Right renal pelvis (tissue), 4 donors: Measurements from ENCODE around the gene JUP. TPM values are rescaled to one million over a fixed set of nuclear protein-coding genes. Genes with fewer than 3 reads are reported as not detected.

Source experiments
- DNase-seq, 4 donors: peaks; one replicate each; pipeline ENCODE4 v3.0.0-alpha.2; 2013; ENCODE audit warnings: low read depth in 4 of 4, low spot score in 3 of 4, missing footprints in 1 of 4
- polyA plus RNA-seq, 4 donors: library from polyadenylated mRNA; unstranded; fragments of 120-200 nt; gene quantifications; one replicate each; pipeline ENCODE4 v1.2.1, GENCODE V29; 2013; ENCODE audit not compliant: insufficient read length in 4 of 4

JUP gene
- polyA plus RNA-seq, 4 donors, result 200 to 246 (median 211) TPM

- no peak for DNase-seq
These were observed 58.5 kb downstream of the JUP start for GRCh38 chr17:41728056-41728455.

DNA sequence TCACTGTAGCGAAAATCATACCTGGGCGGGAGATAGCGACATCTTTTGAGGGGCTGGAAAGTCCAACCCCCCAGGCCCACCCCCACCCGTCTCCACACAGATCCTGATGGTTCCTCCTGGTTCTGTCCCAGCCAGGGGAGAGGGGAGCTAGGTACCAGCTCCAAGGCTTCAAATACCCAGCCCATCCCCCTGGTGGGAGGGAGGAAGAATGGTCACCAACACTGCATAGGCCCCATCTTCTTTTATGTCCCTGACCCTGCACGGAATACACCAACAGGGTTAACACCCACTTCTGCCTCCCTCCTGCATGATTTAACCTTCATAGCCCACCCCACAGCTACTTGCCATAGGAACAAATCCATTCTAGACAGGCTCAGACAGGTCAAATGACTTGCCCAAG, 61.4 kb downstream of the JUP start:
- no peak for DNase-seq

- no peak for DNase-seq
These were observed 61.9 kb downstream of the JUP start for GRCh38 chr17:41724476-41725050.

GRCh38 chr17:41723801-41724475, 62.6 kb downstream of the JUP start:
- DNase-seq, result no peak

GRCh38 chr17:41722231-41722630, 64.3 kb downstream of the JUP start:
- DNase-seq, result no peak

DNA sequence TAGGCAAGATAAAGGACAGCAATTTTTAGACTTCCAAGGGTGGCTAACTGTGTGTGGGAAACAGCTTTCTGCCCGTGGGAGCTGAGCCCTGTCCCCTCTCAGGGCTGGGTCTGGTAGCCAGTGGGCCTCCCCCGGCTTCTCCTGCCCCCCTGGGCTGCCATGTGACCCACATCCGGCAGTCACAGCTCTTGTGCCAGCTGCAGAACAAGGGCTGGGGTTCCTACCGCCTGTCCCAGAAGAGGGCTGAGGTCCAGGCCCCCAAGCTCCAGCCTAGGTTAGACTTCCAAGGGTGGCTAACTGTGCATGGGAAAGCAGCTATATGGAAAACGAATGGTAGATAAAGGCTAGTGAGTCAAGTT, 68.2 kb downstream of the JUP start:
- no peak for DNase-seq

GRCh38 chr17:41717408-41718286, 68.9 kb downstream of the JUP start:
- DNase-seq, result no peak

DNA sequence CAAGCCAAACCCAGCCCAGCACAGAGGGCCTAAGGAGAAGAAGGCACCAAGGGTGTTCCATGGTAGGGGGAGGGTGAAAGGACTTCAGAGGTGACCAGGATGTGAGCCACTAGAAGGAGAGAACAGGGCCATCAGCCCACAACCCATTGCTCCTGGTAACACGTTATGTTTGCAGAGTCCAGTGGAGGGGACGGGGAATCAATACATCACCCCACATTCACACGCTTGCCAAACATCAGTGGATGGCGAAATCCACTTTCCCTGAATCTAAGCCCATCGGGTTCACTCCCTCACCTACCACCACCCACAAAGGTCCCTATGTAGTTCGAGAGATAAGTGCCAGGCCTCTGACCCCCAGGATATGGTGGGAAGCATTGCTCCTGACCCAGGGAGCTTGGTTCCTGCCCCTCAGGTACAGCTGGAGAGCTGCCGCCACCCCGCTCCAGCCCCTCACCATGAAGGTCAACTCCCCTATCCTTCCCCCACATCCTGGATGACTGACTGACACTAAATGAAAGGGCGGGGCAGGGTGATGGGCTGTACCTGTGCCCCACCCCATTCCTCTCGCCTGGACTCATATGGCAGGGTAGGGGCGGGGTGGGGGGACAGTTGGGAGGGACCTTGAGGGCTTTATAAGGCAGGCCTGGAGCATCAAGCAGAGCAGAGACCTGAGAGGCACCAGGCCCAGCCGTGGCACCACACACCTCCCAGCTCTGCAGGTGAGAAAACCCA, 74.7 kb downstream of the JUP start, which contains the start of gene GAST:
Gene GAST (plus strand): TSS at position 663 of the 732 bp plus-strand sequence. CDS start 3,106 bp downstream, outside the sequence.
- DNase-seq, result no peak

DNA sequence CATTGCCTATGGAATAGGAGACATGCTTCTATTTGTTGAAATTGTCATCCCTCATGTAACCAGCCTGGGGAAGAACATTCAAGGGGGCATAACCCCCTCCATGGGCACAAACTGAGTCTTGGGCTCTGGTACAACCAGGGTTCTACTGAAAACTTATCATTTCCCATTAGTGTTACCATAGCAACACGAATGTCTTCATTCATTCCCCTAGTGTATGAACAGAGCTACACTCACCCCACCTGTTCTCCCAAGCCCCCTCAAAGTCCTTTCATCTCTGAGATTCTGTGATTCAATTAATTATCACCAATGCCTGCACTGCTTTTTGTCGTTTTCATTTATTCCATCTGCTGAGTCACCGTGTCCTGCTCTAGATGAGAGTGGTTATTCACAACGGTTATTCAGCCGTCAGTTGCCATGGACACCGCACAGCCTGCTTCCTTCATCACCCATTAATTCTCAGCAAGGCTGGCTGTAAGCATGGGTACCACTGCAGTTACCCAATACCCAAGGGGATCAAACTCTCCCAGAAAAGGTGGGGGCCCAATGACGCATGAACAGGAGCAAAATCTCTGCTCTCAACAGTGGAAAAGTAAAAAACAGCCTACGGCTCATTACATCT, 75.9 kb downstream of the JUP start:
- no peak for DNase-seq

DNA sequence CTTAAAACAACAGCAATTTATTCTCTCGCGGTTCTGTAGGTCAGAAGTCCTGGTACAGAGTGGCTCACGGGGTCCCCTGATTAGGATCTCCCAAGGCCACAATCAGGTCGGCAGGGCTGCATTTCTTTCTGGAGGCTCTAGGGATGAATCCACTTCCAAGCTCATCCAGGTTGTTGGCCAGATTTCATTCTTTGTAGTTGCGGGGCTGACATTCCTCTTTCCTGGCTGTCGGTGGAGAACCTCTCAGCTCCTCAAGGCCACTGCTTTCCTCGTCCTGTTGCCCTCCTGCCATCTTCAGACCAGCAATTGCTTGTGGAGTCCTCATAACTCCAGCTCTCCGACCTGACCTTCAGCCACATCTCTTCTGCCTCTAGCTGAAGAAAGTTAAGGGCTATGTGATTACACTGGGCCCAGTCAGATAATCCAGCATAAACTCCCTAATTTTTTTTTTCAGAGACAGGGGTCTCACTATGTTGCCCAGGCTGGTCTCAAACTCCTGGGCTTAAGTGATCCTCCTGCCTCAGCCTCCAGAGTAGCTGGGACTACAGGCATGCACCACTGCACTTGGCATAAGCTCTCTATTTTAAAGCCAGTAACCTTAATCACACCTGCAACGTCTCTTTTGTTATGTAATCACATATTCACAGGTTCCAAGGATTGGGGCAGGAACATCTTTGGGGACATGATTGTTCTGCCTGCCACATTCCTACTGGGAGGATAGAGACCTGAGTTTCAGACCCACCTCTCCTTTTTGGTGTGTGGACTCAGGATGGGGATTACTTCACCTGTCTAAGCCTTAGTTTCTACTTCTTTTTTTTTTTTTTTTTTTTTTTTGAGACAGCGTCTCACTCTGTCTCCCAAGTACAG, 78.5 kb downstream of the JUP start:
- DNase-seq, result no peak

GRCh38 chr17:41705271-41705991, 81.1 kb downstream of the JUP start:
- no peak for DNase-seq

Other genes with a start within 250 kb of the JUP start
- gene KRT9, start 214.7 kb downstream of the JUP start, polyA plus RNA-seq, result not detected
- under 1 TPM; 0.14 to 0.44 (median 0.26) TPM for gene KRT14, start 199.8 kb downstream of the JUP start, polyA plus RNA-seq
- under 1 TPM in 1 of 4 donors, not detected in 3; 0.09 TPM for gene KRT16, start 173.9 kb downstream of the JUP start, polyA plus RNA-seq
- gene KRT17, start 162.1 kb downstream of the JUP start, polyA plus RNA-seq, result 1 to 10 TPM; 1.2 to 4.0 (median 1.9) TPM
- gene EIF1, start 97.8 kb downstream of the JUP start, polyA plus RNA-seq, result 100 to 1,000 TPM; 762 to 798 (median 768) TPM
- gene GAST, start 74.4 kb downstream of the JUP start, polyA plus RNA-seq, result not detected
- gene HAP1, start 52.1 kb downstream of the JUP start, polyA plus RNA-seq, result 1 to 10 TPM in 1 of 4 donors, under 1 TPM in 3; 0.86 to 1.1 (median 0.94) TPM
- gene P3H4, start 25.2 kb upstream of the JUP start, polyA plus RNA-seq, result 10 to 100 TPM; 35.0 to 47.0 (median 41.4) TPM
- 100 to 1,000 TPM; 142 to 160 (median 146) TPM for gene FKBP10, start 26.3 kb upstream of the JUP start, polyA plus RNA-seq
- gene NT5C3B, start 49.5 kb upstream of the JUP start, polyA plus RNA-seq, result 100 to 1,000 TPM in 2 of 4 donors, 10 to 100 TPM in 2; 93.4 to 124 (median 102) TPM
- under 1 TPM; 0.18 to 0.34 (median 0.29) TPM for gene KLHL10, start 51.1 kb upstream of the JUP start, polyA plus RNA-seq
- gene KLHL11, start 78.7 kb upstream of the JUP start, polyA plus RNA-seq, result 1 to 10 TPM; 7.2 to 9.5 (median 8.7) TPM
- 10 to 100 TPM; 81.0 to 91.3 (median 91.1) TPM for gene ACLY, start 132.2 kb upstream of the JUP start, polyA plus RNA-seq
- gene ODAD4, start 143.9 kb upstream of the JUP start, polyA plus RNA-seq, result 1 to 10 TPM; 5.7 to 7.2 (median 6.3) TPM
- gene CNP, start 180.1 kb upstream of the JUP start, polyA plus RNA-seq, result 10 to 100 TPM; 63.0 to 80.3 (median 68.1) TPM
- 100 to 1,000 TPM; 134 to 148 (median 138) TPM for gene DNAJC7, start 230.7 kb upstream of the JUP start, polyA plus RNA-seq
- 10 to 100 TPM; 51.2 to 63.5 (median 53.3) TPM for gene NKIRAS2, start 233.4 kb upstream of the JUP start, polyA plus RNA-seq